ENCODE measurements around the gene PPM1E. TPM values are rescaled to one million over a fixed set of nuclear protein-coding genes. Genes with fewer than 3 reads are reported as not detected.

PPM1E gene
- total RNA-seq, 2 donors from 2014 or later = 0.26 to 0.66 TPM

GRCh38 chr17:58995247-58995940, 239.7 kb downstream of the PPM1E start:
- intact Hi-C loops (cut with DNase I) = no loop called here
- 96 to 97% methylated on average over 7 of the region's 7 CpGs for WGBS, 2 donors

DNA sequence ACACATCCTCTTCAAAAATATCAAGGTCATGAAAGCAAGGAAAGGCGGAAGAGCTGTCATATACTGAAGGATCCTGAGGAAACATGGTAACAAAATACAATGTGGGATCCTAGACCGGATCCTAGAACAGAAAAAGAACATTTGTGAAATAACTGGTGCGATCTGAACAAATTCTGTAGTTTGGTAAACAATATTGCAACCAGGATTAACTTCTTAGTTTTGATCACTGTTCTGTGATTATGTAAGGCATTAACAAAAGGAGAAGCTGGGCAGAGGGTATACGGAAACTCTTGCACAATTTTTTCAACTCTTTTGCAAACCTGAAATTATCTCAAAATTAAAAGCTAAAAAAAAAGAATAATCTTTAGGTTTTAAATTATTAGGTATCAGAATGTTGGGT, 241.3 kb downstream of the PPM1E start:
- Histone ChIP-seq H3K27ac (no peak overlapping the region), H3K4me1 (no peaks in the 10 kb centered on the region), H3K4me3 (no peak overlapping the region), H3K27me3 (no peaks in the 10 kb centered on the region), H3K36me3 (replicated peaks in 1 of 2; ENCODE audit: insufficient read depth in 1 of 2, low read depth in 2 of 2) (peaks cover 7 to 9% of the 10 kb centered on the region in 2 donors), H3K9me3 (no peaks in the 10 kb centered on the region)
- TF ChIP-seq, protein P1, sequence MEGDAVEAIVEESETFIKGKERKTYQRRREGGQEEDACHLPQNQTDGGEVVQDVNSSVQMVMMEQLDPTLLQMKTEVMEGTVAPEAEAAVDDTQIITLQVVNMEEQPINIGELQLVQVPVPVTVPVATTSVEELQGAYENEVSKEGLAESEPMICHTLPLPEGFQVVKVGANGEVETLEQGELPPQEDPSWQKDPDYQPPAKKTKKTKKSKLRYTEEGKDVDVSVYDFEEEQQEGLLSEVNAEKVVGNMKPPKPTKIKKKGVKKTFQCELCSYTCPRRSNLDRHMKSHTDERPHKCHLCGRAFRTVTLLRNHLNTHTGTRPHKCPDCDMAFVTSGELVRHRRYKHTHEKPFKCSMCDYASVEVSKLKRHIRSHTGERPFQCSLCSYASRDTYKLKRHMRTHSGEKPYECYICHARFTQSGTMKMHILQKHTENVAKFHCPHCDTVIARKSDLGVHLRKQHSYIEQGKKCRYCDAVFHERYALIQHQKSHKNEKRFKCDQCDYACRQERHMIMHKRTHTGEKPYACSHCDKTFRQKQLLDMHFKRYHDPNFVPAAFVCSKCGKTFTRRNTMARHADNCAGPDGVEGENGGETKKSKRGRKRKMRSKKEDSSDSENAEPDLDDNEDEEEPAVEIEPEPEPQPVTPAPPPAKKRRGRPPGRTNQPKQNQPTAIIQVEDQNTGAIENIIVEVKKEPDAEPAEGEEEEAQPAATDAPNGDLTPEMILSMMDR (IDR thresholded peaks at IDR 0.05) = no peak
- TF ChIP-seq POLR2A (IDR thresholded peaks at IDR 0.05) = no peak
- DNase-seq (no peak), ATAC-seq (no peak)
- intact Hi-C loops (cut with DNase I) = no loop called here
- 72 to 86% methylated on average over 4 of the region's 4 CpGs for WGBS, 2 donors

More at GRCh38 chr17:58995247-58995940, 239.7 kb downstream of the PPM1E start:
- no peaks in the 10 kb centered on the region for H3K27me3 ChIP-seq
- ATAC-seq (no peak), DNase-seq (no peak)
- no peaks in the 10 kb centered on the region for H3K4me1 ChIP-seq
- H3K27ac ChIP-seq = no peak overlapping the region
- H3K4me3 ChIP-seq = no peak overlapping the region
- peaks cover 7% of the 10 kb centered on the region in 2 donors for H3K36me3 ChIP-seq (replicated peaks in 1 of 2; ENCODE audit: insufficient read depth in 1 of 2, low read depth in 2 of 2)
- no peak for TF ChIP-seq POLR2A (IDR thresholded peaks at IDR 0.05)
- TF ChIP-seq, protein P1 (IDR thresholded peaks at IDR 0.05) = no peak
- H3K9me3 ChIP-seq = no peaks in the 10 kb centered on the region

- TF ChIP-seq, protein P1 (IDR thresholded peaks at IDR 0.05) = no peak
- no peak for TF ChIP-seq POLR2A (IDR thresholded peaks at IDR 0.05)
Measured at GRCh38 chr17:58997756-58998553, 242.3 kb downstream of the PPM1E start.

DNA sequence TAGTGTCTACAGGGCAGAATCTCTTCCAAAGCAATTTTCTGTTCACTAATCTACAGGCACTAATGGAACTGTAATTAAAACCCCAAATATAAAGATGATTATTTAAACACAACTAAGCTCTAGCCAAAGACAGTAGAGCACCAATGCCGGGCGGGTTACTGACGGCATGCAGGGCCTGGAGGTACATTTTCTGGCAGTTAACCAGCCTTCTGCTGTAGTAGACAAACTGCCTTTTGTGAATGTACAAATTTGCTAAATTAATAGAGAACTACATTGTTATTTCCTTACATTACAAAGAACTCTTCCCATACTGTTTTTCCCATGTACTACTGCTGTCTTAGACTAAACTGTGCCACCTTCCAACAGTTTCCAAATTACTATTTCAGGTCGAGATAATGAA, 243.2 kb downstream of the PPM1E start:
- intact Hi-C loops (cut with DNase I) = no loop called here
- 80 to 87% methylated on average over 4 of the region's 4 CpGs for WGBS, 2 donors
- TF ChIP-seq, protein P1 (IDR thresholded peaks at IDR 0.05) = no peak
- no peak for TF ChIP-seq POLR2A (IDR thresholded peaks at IDR 0.05)
- H3K36me3 ChIP-seq (replicated peaks in 1 of 2; ENCODE audit: insufficient read depth in 1 of 2, low read depth in 2 of 2) = peaks cover 7 to 9% of the 10 kb centered on the region in 2 donors
- H3K4me1 ChIP-seq = no peaks in the 10 kb centered on the region
- no peak for ATAC-seq
- H3K27me3 ChIP-seq = no peaks in the 10 kb centered on the region
- H3K9me3 ChIP-seq = no peaks in the 10 kb centered on the region
- DNase-seq = no peak
- no peak overlapping the region for H3K27ac ChIP-seq
- H3K4me3 ChIP-seq = no peak overlapping the region

More at GRCh38 chr17:58997756-58998553, 242.3 kb downstream of the PPM1E start:
- peaks cover 7 to 9% of the 10 kb centered on the region in 2 donors for H3K36me3 ChIP-seq (replicated peaks in 1 of 2; ENCODE audit: insufficient read depth in 1 of 2, low read depth in 2 of 2)
- intact Hi-C loops (cut with DNase I) = no loop called here
- no peak overlapping the region for H3K27ac ChIP-seq
- no peak for ATAC-seq
- 70 to 81% methylated on average over 7 of the region's 7 CpGs for WGBS, 2 donors
- no peaks in the 10 kb centered on the region for H3K4me1 ChIP-seq
- H3K4me3 ChIP-seq = no peak overlapping the region
- no peak for DNase-seq
- H3K27me3 ChIP-seq = no peaks in the 10 kb centered on the region
- no peaks in the 10 kb centered on the region for H3K9me3 ChIP-seq

All from body of pancreas (tissue), 4 donors.